PC-3 (cell line): ENCODE data around the gene COL7A1.

Experiments used
- CTCF ChIP-seq: fragments of 300-600 bp; sonication (generic); conservative IDR thresholded peaks from 2 replicates; pipeline ENCODE4 v1.5.1; 2017; ENCODE audit warnings: antibody characterized with exemption, low read depth, mild to moderate bottlenecking, low read length
- EZH2phosphoT487 ChIP-seq: fragments of 300-600 bp; sonication (generic); IDR thresholded peaks from 2 replicates; pipeline ENCODE4 v1.6.1; 2018; ENCODE audit warnings: mild to moderate bottlenecking, antibody characterized with exemption, low read length, borderline replicate concordance

- no peak for TF ChIP-seq EZH2phosphoT487
- peak; percentile 74 for TF ChIP-seq CTCF
These were observed 40.3 kb upstream of the COL7A1 start, which contains the start of gene SLC26A6 for GRCh38 chr3:48635222-48636021.
